Heart right ventricle (tissue), 16 donors: ENCODE measurements around the gene VDAC2. TPM values are rescaled to one million over a fixed set of nuclear protein-coding genes. Genes with fewer than 3 reads are reported as not detected.

ENCODE experiments used
- ATAC-seq, 8 donors: fragments of 200-7000 bp; cut with Tn5 transposase; one replicate each; pipeline ENCODE4 v1.9.1; 2020; ENCODE audit warnings: mild to moderate bottlenecking in 8 of 8, moderate library complexity in 8 of 8, moderate number of reproducible peaks in 1 of 8
- DNase-seq, 2 donors: peaks; one replicate each; pipeline ENCODE4 v3.0.0-alpha.2; 2020
- H3K27ac ChIP-seq, 10 donors: fragments of 200-600 bp; sonication (generic) in 2 of 10; one replicate each; pipeline versions ENCODE4 v1.5.0 to v1.8.0; 2020 to 2022; ENCODE audit warnings: mild to moderate bottlenecking in 3 of 10
- H3K27me3 ChIP-seq, 7 donors: fragments of 200-600 bp; one replicate each; pipeline ENCODE4 v1.8.0; 2021 to 2022; ENCODE audit warnings: mild to moderate bottlenecking in 2 of 7
- H3K36me3 ChIP-seq, 9 donors: fragments of 200-600 bp; sonication (generic) in 1 of 9; one replicate each; pipeline versions ENCODE4 v1.5.0 to v1.8.0; 2020 to 2022; ENCODE audit warnings: mild to moderate bottlenecking in 2 of 9
- H3K4me1 ChIP-seq, 9 donors: fragments of 200-600 bp; sonication (generic) in 1 of 9; one replicate each; pipeline versions ENCODE4 v1.5.0 to v1.8.0; 2020 to 2022; ENCODE audit warnings: mild to moderate bottlenecking in 4 of 9
- H3K4me3 ChIP-seq, 10 donors: fragments of 200-600 bp; sonication (generic) in 2 of 10; one replicate each; pipeline versions ENCODE4 v1.5.0 to v1.8.0; 2020 to 2022; ENCODE audit warnings: mild to moderate bottlenecking in 7 of 10, moderate library complexity in 2 of 10
- H3K9me3 ChIP-seq, 11 donors: fragments of 200-600 bp in 10 of 11; sonication (generic) in 2 of 11; one replicate each; pipeline versions ENCODE4 v1.5.0 to v1.8.0; 2013 to 2022; ENCODE audit warnings: mild to moderate bottlenecking in 2 of 11, control low read depth in 1 of 11, moderate library complexity in 1 of 11
- CTCF ChIP-seq, 9 donors: fragments of 200-600 bp; sonication (generic) in 2 of 9; IDR thresholded peaks; one replicate each; pipeline versions ENCODE4 v1.5.0 to v1.8.0; 2021 to 2022; ENCODE audit warnings: antibody characterized with exemption in 9 of 9, mild to moderate bottlenecking in 5 of 9, moderate library complexity in 1 of 9
- WGBS, 2 donors: extraction: QIAGEN DNeasy Blood & Tissue Kit; methylation state at CpG; one replicate each; pipeline ENCODE4 v1.1.7; 2013; ENCODE audit warnings: inconsistent platforms in 1 of 2; 5-methylcytosine and 5-hydroxymethylcytosine counted together
- intact Hi-C, 10 donors: fragments of 100-400 bp; cut with DNase I; formaldehyde crosslinking; loops; one replicate each; pipeline versions ENCODE4 v1.11.1 to v1.14.2; 2022
- polyA plus RNA-seq, 2 donors: library from polyadenylated mRNA; stranded (reverse); fragments of 200-250 nt; gene quantifications; one replicate each; pipeline ENCODE4 v1.2.3, GENCODE V29; 2013
- total RNA-seq, 10 donors: library from RNA; stranded (reverse); fragmentation: NEBNext Ultra II Directional in 3 of 10; extraction: Animal tissue kit (Norgen Biotek cat#: 25700) in 3 of 10; gene quantifications; one replicate each; pipeline versions ENCODE4 v1.2.1 to v1.2.4, GENCODE V29; 2021 to 2023
- donor health status: Arrhythmogenic right ventricular cardiomyopathy.
- donor health status: ischemic (EF 13 %, LVEDD 7.1; RV severe dilation, severe dysfunction).
- donor health status: healthy with polysubstance abuse.
- donor health status: DM: no; HTN: yes; CAD: no.
- donor health status: DM: no; HTN: no; CAD: no.
- donor health status: ischemic (EF 25% LVEDD 6.9; RV normal size, moderate dysfunction).
- donor health status: ischemic (EF 25% LVEDD 5.7; RV mildly dilated, moderate dysfunction).
- donor health status: healthy.
- donor health status: DM: yes; HTN: yes; CAD: no.
- donor health status: Ischemic cardiomyopathy.
- donor health status: ischemic (EF 35%, LVEDD 5.7; RV mildly dilated, moderate dysfunction).
- donor health status: nonischemic (EF 11% LVEDD 7.7; RV severe dilation, severe dysfunction).
- donor health status: DM: yes; HTN: yes; CAD: no.
- donor health status: PGD.
- donor health status: ischemic (EF 29% LVEDD 5.4; RV normal size, mild dysfunction).
- donor health status: nonischemic (EF 23%, LVEDD 6.1; RV moderate dilation, normal function).

Gene VDAC2
- total and polyA plus RNA-seq, 12 donors, result 193 to 606 (median 484) TPM

- ATAC-seq, result no peak
- intact Hi-C loops, result loop anchor here in 1 of 10 donors (5.0 kb wide), 1 partner anchor 42 kb away; no protein-coding TSS in a partner anchor
Observed at GRCh38 chr10:75228834-75229233, 18.2 kb downstream of the VDAC2 start.

GRCh38 chr10:75229971-75230370 lies 19.4 kb downstream of the VDAC2 start:
- TF ChIP-seq CTCF (IDR thresholded peaks at IDR 0.05), result no peak
- WGBS, 2 donors, result 87 to 92% methylated on average over 3 of the region's 3 CpGs
- no peaks in the 10 kb centered on the region for H3K27me3 ChIP-seq
- no peak for DNase-seq
- no peak for ATAC-seq
- H3K9me3 ChIP-seq, result no peaks in the 10 kb centered on the region
- H3K4me1 ChIP-seq, result peaks cover 16 to 75% (median 64%) of the 10 kb centered on the region in 9 donors
- H3K36me3 ChIP-seq, result peaks cover 0 to 86% (median 16%) of the 10 kb centered on the region in 9 donors
- no peak overlapping the region for H3K4me3 ChIP-seq
- intact Hi-C loops, result loop anchor here in 8 of 10 donors (2.0 to 10.0 kb wide), 7 partner anchors 41 to 985 kb away; partner anchors contain the start of genes SAMD8 (in 6 of the 8) and KAT6B (in 2 of the 8)
- H3K27ac ChIP-seq, result peak overlapping the region in 5 of 10 donors; percentile 3 to 90 (median 30)

More at GRCh38 chr10:75228834-75229233, 18.2 kb downstream of the VDAC2 start:
- Histone ChIP-seq H3K4me3 (no peak overlapping the region), H3K4me1 (peaks cover 24 to 77% (median 68%) of the 10 kb centered on the region in 9 donors), H3K9me3 (no peaks in the 10 kb centered on the region), H3K36me3 (peaks cover 0 to 98% (median 20%) of the 10 kb centered on the region in 9 donors), H3K27me3 (no peaks in the 10 kb centered on the region), H3K27ac (peak overlapping the region in 4 of 10 donors; percentile 17 to 90 (median 28))
- TF ChIP-seq CTCF (IDR thresholded peaks at IDR 0.05), result no peak
- WGBS, 2 donors, result 39 to 53% methylated on average over 4 of the region's 4 CpGs
- no peak for DNase-seq

- peak; percentile 87 to 95 (median 91) for TF ChIP-seq CTCF (IDR thresholded peaks at IDR 0.05)
- no peaks in the 10 kb centered on the region for H3K27me3 ChIP-seq
- peaks cover 16 to 74% (median 64%) of the 10 kb centered on the region in 9 donors for H3K4me1 ChIP-seq
- intact Hi-C loops, result loop anchor here in 8 of 10 donors (2.0 to 10.0 kb wide), 7 partner anchors 42 to 986 kb away; partner anchors contain the start of genes SAMD8 (in 6 of the 8) and KAT6B (in 2 of the 8)
- H3K27ac ChIP-seq, result peak overlapping the region in 3 of 10 donors; percentile 3 to 32 (median 6)
- peak in 7 of 8 donors; percentile 7 to 56 (median 32) for ATAC-seq
- no peaks in the 10 kb centered on the region for H3K9me3 ChIP-seq
- peak; percentile 90 for DNase-seq
- H3K4me3 ChIP-seq, result no peak overlapping the region
- peaks cover 0 to 80% (median 16%) of the 10 kb centered on the region in 9 donors for H3K36me3 ChIP-seq
- WGBS, 2 donors, result 22 to 27% methylated on average over 5 of the region's 5 CpGs
Observed at GRCh38 chr10:75230600-75231038, 20.0 kb downstream of the VDAC2 start.

DNA sequence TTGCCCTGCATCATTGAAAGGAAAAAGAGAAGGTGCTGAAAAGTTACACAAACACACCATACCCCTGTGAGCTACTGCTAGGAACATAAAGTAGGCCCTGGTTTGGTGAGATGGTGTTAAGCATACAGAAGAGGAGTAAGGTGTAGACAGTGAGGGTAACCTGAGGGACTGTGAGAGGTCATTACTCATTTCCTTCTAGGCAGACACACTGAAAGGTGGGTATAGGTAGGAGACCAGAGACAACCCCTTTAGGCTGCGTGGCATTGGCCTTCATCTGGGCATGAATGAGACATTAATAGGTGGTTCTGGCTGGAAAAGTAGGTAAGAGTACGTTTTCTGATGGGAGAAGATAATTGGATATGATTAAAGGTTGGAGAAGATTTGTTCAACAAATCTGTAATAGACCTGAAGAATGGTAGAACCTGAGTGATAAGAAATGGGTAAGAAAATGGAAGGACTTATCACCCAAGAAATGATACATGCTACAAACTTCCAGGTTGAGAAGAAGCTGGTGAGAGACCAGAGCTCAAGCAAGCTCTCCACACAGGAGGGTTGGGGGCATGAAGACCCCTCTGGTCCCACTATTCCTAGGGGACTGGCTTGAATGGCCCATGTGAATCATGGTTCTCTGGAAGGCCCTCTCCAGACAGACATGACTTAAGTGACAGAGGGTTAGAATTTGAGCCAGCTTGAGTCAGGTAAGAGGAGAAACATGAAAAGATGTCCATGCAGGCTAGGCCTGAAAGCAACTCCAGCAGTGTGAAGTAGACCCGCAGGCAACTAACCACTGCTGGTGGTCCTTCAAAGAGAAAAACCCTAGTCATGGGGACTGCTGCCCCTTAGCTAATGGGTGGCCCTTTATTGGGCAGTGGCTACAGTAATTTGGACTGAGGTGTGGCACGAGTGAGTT lies 21.3 kb downstream of the VDAC2 start:
- Histone ChIP-seq H3K9me3 (no peaks in the 10 kb centered on the region), H3K36me3 (peaks cover 0 to 67% (median 16%) of the 10 kb centered on the region in 9 donors), H3K4me3 (no peak overlapping the region), H3K4me1 (peaks cover 4 to 65% (median 51%) of the 10 kb centered on the region in 9 donors), H3K27me3 (no peaks in the 10 kb centered on the region), H3K27ac (no peak overlapping the region)
- intact Hi-C loops, result loop anchor here in 8 of 10 donors (2.0 to 10.0 kb wide), 8 partner anchors 43 to 987 kb away; partner anchors contain the start of genes SAMD8 (in 6 of the 8) and KAT6B (in 2 of the 8)
- 82% methylated on average over 4 of the region's 4 CpGs for WGBS, 2 donors
- ATAC-seq, result no peak
- no peak for DNase-seq
- TF ChIP-seq CTCF (IDR thresholded peaks at IDR 0.05), result no peak
